HG03280 (cell line): Measurements from ENCODE around the gene SLC16A3.
"Not testable (repeated sequence)": the region's sequence is repeated elsewhere in the genome, so short reads cannot be mapped to it uniquely, and the experiment has no call there.

Source experiments
- ATAC-seq: cut with Tn5 transposase; IDR thresholded peaks from one replicate; pipeline ENCODE4 v1.9.1; 2021; ENCODE audit warnings: mild to moderate bottlenecking, moderate library complexity; ENCODE audit not compliant: unreplicated experiment

The SLC16A3 gene

DNA sequence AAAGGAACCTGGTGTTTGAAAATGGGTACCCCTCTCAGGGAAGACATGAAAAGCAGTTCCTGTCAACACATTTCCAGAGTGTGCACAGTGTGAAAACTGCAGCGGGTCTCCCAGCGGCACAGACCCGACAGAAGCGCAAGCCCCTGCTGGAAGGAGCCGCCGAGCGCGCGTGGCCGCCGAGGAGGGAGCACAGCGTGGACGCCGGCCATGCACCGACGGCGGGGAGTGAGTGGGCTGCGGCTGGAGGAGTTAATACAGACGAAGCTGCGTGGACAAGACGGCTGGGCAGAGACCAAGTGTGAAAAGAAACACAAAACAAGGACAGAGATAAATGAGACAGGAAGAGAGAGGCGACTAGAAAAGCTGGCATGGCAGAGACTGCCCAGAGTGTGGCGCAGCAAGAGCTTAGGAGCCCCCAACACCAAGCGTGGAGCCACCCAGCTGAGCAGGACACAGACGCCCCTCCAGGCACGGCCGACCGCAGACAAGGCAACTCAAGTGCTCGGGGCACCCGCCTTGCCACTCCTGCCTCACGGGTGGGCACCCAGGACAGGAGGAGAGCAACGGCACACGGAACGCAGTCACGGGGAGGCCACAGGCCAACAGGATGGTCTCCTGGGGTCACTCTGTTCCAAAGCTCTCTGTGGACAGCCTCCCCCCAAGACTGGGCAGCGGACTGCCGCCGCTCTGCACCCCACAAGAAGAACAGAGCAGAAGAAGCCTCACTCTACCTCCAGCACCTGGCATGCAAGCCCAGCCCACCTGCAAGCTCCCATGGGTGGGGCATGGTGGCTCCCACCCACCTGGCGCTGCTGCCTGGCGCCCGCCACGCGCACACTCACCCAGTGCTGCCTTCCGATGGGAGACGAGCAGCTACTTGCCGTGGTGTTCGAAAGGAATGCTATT lies 16.5 kb downstream of the SLC16A3 start:
- no peak for ATAC-seq

DNA sequence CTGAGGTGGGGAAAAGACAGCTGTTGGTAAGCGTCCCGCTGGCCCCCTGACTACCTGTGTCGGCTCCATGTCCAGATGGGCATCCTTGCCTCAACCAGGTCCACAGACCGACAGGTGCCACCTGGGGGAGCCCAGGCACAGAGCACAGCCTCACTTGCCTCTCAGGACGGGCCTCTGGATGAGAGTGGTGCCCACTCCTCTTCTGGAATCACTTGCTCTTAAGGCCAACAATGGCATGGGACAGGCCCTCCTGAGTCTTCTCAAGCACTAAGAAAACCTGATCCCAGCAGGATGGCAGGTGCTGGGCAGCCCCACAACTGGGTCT lies 17.2 kb downstream of the SLC16A3 start:
- ATAC-seq: no peak

DNA sequence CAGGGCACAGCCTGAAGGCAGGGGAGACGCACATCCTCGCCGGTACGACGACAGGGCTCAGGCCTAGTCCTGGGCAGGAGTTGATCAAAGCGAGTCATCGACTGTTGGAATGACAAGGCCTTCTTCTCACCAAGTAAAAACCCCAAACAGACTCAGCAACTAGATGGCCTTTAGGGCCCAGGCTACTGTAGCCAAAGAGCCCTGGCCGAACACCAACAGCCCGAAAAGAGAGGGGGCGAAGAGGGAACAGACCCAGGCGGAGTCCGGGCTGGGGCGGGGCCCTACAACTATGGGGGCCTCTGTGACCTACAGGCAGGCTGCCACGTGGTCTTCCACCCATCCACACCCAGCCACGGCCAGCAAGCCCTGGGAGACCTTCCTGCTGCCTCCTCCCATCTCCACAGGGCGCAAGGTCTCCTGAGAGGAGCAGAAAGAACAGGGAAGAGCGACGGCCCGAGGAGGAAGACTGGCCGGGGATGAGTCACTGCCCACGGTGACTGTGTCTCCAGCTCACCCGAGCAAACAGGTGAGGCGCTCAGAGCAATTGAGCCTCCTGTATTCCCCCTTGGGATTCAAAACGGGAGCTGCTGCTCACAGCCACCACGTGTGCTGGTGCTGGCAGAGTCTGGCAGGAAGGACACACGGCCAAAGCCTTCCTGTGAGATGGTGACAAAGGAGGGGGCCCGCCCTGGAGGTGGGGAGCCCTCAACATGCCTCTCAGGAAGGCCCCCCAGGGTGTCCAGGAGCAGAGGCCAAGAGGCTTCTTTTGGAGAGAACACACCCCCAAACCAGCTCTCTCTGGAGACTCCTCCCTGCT lies 17.7 kb downstream of the SLC16A3 start:
- ATAC-seq: no peak

DNA sequence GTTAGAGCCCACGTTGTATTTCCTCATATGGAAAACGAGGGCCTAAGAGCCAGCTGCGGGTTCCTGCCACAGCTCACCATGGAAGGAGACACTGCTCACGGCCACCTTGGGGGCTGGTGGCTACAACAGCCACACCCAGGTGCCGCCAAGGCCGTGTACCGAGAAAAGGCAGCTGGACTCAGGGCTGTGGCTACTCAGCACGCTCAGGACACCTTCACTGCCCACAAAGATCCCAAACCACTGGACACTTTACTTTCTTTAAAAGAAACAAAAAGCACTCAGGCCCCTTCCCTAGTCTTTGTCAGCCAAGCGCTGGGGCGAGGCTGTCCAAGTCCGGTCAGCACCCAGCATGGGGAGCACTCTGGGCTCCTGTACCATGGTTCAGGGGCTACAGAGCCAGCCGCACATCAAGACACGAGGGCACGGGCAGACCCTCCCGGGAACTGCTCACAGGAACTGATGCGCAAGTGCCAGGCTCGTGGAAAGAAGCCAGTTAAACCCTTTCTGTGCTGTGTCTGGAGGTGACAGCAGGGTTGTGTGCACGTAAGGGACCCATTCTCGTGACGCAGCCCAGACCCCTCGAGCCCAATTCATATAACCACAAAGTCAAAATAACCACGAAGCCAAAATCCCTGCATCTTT lies 18.5 kb downstream of the SLC16A3 start:
- ATAC-seq: no peak

DNA sequence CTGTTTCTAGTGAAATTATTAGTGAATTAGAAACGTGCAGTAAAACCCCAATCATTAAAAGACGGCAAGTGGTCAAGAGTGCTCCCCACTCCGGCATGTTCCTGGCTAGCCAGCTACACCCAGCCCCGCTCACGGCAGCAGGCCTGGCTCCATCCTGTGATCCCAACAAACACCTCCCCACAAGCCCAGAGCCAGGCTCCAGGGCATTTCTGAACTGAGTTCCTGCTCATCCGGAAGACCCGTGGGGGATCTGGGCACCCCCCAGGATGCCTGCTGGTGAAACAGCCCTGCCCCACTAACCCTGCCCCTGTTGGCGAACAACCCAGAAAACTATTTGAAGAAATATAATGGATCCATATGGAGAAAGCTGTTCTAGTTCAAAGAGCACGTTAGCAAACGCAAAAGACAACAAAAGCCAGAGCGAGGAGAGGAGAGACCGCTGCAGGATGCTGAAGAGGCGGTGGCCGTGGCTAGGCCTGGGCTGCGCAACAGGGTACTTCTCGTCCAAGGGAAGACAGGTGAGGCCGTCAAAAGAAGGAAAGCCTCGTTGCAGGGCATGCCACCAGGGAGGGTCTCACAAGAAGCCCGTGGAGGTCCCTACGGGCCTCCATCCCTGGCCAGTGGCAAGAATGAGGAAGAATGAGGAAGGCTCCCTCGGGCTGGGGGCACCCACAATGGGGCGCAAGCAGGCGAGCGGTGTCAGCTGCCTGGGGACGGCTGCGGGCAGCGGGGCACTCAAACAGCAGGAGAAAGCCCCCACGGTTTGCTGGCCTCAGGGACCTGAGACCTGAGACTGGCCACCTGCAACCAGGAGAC lies 19.2 kb downstream of the SLC16A3 start:
- no peak for ATAC-seq

DNA sequence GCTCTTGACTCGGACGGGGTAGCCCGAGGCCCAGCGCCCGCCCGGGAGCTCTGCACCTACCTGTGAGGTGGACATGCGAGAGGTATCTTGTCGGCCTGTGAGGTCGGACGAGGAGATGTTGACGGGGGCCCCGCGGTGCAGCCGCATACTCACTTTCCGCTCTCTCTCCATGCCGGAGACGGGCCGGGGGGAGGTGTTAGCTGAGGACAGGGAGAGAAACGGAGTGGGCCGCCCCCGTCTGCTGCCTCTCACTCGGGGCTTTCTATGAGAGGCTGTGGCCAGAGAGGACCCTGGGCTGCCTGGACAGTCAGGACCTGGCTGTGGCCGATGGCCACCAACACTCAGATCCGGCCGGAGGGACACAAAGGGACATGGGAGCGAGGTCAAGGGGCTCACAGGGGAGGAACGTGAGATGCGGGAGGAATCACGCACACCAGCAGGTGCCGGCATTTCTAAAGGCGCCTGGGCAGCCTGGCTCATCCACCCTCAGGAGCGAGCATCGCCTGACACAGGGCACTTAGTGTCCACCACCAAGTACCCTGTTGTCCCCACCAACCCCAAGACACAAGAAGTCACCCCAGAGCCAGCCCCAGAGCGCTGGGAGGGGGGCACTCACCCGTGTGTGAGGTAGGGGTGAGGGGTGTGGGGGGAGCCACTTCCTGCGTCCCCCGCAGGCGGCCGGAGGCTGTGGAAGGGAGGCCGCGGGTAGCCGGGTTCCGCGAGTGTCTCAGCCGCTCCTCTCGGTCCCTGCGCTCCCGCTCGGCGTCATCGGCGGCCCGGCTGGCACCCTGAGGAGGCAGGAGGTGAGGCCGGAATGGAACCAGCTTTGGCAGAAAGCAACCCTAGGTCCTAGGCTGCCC lies 20.2 kb downstream of the SLC16A3 start:
- no peak for ATAC-seq

DNA sequence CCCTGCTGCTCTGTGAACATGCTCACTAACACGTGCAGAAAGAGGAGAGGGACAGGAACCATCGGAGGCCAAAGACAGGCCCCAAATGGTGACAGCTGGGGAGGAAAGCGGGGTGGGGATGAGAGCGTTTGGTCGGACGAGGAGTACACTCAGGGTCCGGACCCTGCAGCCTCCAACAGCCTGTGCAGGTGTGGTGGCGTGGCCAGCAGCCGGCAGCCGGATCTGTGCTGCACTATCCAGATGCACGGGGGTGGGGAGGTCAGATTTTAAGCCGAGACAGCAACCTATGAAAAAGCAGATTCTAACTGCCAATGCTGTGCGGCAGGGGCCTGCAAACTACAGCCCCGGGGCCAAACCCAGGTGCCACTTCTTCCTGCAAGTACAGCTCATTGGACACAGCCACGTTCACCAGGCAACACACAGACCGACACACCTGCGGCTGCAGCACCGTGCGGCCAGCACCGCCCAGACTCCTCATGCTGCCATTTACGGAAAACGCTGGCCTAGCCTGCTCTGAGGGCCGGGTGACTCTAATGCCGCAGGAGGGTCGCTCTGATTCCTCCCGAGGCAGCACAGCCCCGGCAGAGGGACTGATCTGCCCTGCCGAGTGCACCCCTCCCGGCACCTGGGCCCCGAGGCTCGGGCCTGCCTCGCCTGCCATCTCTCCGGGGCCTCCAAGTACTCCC lies 21.2 kb downstream of the SLC16A3 start:
- ATAC-seq: no peak

DNA sequence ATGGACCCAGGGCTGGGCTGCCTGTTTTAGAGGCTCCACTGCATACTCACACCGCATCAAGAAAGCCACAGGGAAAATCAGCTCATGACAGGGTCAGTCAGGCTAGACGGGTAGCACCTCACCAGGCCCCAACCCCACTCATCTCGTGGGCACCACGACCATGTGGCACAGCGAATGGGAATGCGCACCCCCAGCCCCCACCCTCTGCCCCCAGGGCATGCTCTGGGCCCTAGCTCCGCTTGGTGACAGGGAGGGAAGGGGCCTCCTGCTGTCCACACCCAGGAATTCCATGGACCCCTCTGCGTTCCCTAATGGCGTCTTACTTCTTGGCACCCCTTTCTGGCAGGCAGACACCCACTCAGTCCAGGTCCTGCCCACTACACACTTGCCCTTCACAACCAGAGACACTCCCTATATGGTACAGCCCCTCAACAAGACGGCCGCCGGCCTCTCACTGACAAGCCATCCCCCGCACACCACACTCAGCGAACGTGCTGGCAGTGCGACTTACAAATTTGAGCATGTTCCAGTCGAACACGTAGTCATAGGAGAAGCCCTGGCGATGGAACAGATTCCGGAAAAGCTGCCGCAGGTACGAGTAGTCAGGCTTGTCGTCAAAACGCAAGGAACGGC lies 22.1 kb downstream of the SLC16A3 start:
- no peak for ATAC-seq

DNA sequence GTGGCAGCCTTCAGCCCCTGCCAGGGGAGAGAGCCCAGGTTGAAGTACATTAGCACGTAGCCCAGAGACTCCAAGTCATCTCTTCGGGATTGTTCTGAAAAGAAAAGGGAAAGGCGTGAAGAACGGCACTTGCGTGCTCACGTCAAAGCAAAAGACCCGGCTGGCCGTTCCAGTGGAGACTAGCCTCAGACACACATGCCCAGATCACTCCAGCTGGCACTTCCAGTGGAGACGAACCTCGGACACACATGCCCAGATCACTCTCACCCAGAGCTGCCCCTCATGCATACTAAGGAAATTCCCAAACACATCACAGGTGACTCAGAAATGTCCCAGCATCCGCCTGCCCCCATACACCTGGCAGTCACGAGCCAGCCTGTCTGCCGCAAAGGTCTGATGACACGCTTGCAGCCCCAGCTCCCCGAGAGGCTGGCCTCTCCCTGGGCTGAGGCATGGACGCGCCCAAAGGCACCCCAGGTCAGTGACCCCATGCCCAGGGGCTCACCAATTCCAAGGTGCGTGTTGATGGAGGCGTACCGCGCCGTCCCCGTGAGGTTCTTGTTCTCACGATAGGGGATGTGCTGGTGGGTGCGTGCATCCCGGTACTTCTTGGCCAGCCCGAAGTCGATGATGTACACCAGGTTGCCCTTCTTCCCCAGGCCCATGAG lies 23.8 kb downstream of the SLC16A3 start:
- no peak for ATAC-seq

DNA sequence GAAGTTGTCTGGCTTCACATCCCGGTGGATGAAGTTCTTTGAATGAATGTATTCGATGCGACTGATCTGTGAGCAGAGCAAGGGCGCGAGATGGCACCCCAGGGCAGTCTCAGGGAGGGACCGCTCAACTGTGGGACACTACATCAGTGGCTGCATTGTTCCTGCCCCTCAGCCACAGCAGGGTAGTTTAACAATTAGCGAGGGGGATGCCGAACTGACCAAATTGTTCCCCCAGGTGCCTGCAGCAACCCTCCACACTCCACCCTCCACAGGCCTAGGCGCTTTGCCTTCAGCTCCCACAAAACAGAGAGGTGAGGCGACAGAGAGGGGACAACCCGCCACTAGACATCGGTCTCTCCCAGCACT lies 24.3 kb downstream of the SLC16A3 start:
- no peak for ATAC-seq

DNA sequence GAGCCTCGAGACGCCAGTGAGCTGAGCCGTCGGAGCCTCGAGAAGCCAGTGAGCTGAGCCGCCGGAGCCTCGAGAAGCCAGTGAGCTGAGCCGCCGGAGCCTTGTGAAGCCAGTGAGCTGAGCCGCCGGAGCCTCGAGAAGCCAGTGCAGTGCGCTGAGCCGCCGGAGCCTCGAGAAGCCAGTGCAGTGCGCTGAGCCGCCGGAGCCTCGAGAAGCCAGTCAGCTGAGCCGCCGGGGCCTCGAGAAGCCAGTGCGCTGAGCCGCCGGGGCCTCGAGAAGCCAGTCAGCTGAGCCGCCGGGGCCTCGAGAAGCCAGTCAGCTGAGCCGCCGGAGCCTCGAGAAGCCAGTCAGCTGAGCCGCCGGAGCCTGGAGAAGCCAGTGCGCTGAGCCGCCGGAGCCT lies 25.3 kb downstream of the SLC16A3 start:
- ATAC-seq: not testable (repeated sequence)

DNA sequence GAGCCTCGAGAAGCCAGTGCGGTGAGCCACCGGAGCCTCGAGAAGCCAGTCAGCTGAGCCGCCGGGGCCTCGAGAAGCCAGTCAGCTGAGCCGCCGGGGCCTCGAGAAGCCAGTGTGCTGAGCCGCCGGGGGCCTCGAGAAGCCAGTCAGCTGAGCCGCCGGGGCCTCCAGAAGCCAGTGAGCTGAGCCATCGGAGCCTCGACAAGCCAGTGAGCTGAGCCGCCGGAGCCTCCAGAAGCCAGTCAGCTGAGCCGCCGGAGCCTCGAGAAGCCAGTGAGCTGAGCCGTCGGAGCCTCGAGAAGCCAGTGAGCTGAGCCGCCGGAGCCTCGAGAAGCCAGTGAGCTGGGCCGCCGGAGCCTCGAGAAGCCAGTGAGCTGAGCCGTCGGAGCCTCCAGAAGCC lies 25.9 kb downstream of the SLC16A3 start:
- not testable (repeated sequence) for ATAC-seq

DNA sequence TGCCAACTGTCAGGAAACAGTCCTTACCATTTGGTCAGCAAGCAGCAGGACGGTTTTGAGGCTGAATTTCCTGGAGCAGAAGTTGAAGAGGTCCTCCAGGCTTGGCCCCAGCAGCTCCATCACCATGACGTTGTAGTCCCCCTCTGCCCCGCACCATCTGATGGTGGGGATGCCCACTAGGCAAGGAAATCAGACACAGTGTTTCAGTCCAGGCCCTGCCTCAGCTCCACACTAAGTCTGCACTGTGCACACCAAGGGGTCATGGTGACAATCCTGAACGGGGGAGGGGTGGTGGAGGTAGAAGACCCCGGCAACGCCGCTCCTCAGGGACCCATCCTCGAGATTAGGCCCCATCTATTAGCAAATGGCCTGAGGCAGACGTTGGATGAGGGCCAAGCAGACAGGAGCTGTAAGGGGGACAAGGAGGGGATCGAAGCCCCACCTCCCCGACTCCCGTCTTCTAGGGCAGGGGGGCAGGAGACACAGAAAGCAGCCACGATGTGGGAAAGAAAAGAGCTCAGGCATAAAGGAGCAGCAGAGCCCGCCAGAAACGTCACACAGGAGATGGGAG lies 26.6 kb downstream of the SLC16A3 start:
- ATAC-seq: no peak

DNA sequence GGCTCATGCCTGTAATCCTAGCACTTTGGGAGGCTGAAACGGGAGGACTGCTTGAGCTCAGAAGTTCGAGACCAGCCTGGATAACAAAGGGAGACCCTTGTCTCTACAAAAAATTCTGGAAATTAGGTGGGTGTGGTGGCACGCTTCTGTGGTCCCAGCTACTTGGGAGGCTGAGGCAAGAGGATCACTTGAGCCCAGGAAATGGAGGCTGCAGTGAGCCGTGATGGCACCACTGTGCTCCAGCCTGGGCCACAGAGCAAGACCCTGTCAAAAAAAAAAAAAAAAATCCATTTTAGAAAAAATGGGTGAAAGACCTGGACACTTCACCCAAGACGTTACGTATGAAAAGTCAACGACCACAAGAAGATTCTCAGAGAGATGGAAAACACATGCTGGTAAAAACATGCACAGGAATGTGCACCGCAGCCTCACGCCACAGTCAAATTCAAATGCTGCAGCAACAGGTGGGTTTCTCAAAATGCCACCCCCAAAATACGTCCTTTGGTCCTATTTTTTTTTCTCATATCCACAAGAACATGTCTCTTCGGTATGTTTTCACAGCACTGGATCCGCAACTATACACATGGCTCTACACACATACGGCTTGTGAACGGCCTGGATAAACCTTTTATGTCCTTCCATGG lies 27.5 kb downstream of the SLC16A3 start:
- no peak for ATAC-seq

DNA sequence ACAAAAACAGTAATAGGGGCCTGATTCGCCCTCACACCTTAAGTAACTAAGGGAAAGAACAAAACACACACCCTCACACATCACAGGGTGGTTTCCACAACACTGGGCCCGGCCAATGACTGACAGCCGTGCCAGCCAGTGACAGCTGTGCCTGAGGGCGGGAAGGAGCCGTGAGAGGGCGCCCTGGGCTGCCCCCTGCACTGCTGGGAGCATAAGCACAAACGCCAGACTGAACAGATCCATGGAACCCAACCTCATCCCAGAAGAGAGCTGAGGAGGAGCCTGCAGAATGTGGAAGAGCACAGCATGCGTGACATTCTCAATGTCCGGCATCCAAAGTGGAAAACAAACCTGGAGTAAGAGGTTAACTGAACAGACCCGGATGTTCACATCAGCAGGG lies 28.6 kb downstream of the SLC16A3 start:
- ATAC-seq: no peak

DNA sequence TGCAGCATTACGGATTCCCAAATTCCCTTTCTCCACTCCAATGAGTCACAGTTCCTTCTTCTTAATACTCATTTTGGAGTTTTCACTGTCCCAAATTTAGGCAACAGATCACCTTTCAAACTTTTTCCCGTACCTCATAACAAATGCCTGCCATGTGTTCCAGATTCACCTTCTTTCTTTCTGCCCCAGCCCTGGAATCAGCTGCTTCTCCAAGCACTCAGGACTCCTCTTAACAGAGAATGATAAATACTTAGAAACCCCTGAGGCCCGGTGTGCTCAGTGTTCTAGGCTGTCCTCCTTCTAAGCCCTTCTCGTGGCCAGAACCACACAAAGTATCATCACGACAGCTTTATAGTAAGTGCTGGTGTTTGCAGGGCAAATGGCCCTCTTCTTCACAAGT lies 29.7 kb downstream of the SLC16A3 start:
- no peak for ATAC-seq
